Raji (cell line): ENCODE results near the gene DVL2.
A peak's percentile ranks its signal among the peaks of the same experiment; 100 is the strongest.

Experiments used
- POLR2A ChIP-seq: IDR thresholded peaks from 2 replicates; pipeline ENCODE4 v1.6.1; 2011; ENCODE audit warnings: low read depth, low read length, control low read depth; ENCODE audit not compliant: insufficient read depth

The DVL2 gene

GRCh38 chr17:7249214-7249613 is 14.9 kb upstream of the DVL2 start:
- TF ChIP-seq POLR2A = no peak

GRCh38 chr17:7248796-7249195 is 14.5 kb upstream of the DVL2 start:
- no peak for TF ChIP-seq POLR2A

GRCh38 chr17:7246779-7247178 is 12.5 kb upstream of the DVL2 start:
- no peak for TF ChIP-seq POLR2A

- no peak for TF ChIP-seq POLR2A
Observed at GRCh38 chr17:7243453-7243729, 9.1 kb upstream of the DVL2 start.

- TF ChIP-seq POLR2A = 0 out of 2 replicates have a peak, but pooled peaks have one; percentile 17
Observed at GRCh38 chr17:7242717-7243452, 8.6 kb upstream of the DVL2 start.

- no peak; the same call in 1 of the 2 replicates for TF ChIP-seq POLR2A
Observed at GRCh38 chr17:7241783-7242716, 7.7 kb upstream of the DVL2 start, which contains the start of gene GABARAP. TSS of gene GABARAP (minus strand) at chr17:7242449. CDS start at chr17:7242330, 119 bp downstream.

GRCh38 chr17:7241090-7241733 is 6.9 kb upstream of the DVL2 start:
- TF ChIP-seq POLR2A = no peak

GRCh38 chr17:7240375-7240774 is 6.1 kb upstream of the DVL2 start:
- TF ChIP-seq POLR2A = no peak

GRCh38 chr17:7239091-7240027 is 5.0 kb upstream of the DVL2 start, which contains the start of gene PHF23:
TSS of gene PHF23 (minus strand) at chr17:7239457. CDS start at chr17:7239279, 178 bp downstream.
- TF ChIP-seq POLR2A = peak; percentile 61

GRCh38 chr17:7238420-7239090 is 4.2 kb upstream of the DVL2 start:
- no peak; the same call in 1 of the 2 replicates for TF ChIP-seq POLR2A

GRCh38 chr17:7237761-7238419 is 3.6 kb upstream of the DVL2 start:
- peak; percentile 50 for TF ChIP-seq POLR2A

GRCh38 chr17:7237266-7237760 is 3.0 kb upstream of the DVL2 start:
- no peak for TF ChIP-seq POLR2A

- TF ChIP-seq POLR2A = no peak
Observed at GRCh38 chr17:7236808-7237207, 2.5 kb upstream of the DVL2 start.
